Adipocyte (in vitro differentiated cells): ENCODE results near the gene NCBP2L.
"Not testable (repeated sequence)": the region's sequence is repeated elsewhere in the genome, so short reads cannot be mapped to it uniquely, and the experiment has no call there.

Experiments
- DNase-seq: peaks from one replicate; pipeline ENCODE4 v3.0.0-alpha.2; 2015; ENCODE audit warnings: low read depth
- H3K27me3 ChIP-seq: replicated peaks from 2 replicates; pipeline ENCODE4 v1.7.0; 2013; ENCODE audit warnings: mild to moderate bottlenecking, low read length, moderate library complexity; ENCODE audit not compliant: control insufficient read depth, insufficient read depth
- H3K36me3 ChIP-seq: 2 replicates; pipeline ENCODE4 v1.7.0; 2013; ENCODE audit warnings: low read length, mild to moderate bottlenecking, moderate library complexity; ENCODE audit not compliant: control insufficient read depth, insufficient read depth, severe bottlenecking
- H3K4me1 ChIP-seq: 2 replicates; pipeline ENCODE4 v1.7.0; 2013; ENCODE audit warnings: mild to moderate bottlenecking, low read length, moderate library complexity; ENCODE audit not compliant: control insufficient read depth, insufficient read depth
- H3K4me3 ChIP-seq: 2 replicates; pipeline ENCODE4 v1.7.0; 2013; ENCODE audit warnings: mild to moderate bottlenecking, low read length, moderate library complexity
- H3K9ac ChIP-seq: 2 replicates; pipeline ENCODE4 v1.7.0; 2013; ENCODE audit warnings: mild to moderate bottlenecking, low read length, moderate library complexity
- H3K9me3 ChIP-seq: 2 replicates; pipeline ENCODE4 v1.7.0; 2013; ENCODE audit warnings: mild to moderate bottlenecking, low read length, moderate library complexity; ENCODE audit not compliant: control insufficient read depth

Gene NCBP2L

DNA sequence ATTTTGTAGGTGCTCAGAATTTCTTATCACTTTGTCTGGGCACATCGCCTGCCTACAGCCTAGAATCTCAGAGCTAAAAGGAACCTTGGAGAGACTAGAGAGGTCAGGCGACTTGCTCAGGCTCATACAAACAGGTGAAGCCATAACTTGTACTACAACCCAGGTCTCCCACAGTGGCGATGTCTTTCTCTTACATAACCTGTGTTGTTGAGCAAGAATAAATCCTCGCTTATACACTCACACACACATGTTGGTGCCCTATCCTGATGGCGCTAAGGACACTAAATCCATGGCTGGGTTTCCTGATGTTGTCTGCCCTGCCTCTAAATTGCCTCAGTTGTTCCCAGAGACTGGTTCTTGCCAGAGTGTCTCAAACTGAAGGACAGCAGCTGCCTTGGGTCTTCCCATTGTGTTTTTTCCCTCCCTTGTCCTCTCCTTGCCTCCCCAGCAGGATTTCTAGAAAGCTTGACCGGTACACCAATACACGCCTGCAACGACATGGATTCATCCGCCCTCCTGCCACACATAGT, 3.6 kb upstream of the NCBP2L start:
- no peak overlapping the region for H3K4me3 ChIP-seq
- H3K9me3 ChIP-seq, result peaks cover 7% of the 10 kb centered on the region
- H3K9ac ChIP-seq, result no peak overlapping the region
- H3K36me3 ChIP-seq, result no peaks in the 10 kb centered on the region
- H3K4me1 ChIP-seq, result peaks cover 12% of the 10 kb centered on the region
- H3K27me3 ChIP-seq, result peaks cover 42% of the 10 kb centered on the region
- DNase-seq, result no peak

DNA sequence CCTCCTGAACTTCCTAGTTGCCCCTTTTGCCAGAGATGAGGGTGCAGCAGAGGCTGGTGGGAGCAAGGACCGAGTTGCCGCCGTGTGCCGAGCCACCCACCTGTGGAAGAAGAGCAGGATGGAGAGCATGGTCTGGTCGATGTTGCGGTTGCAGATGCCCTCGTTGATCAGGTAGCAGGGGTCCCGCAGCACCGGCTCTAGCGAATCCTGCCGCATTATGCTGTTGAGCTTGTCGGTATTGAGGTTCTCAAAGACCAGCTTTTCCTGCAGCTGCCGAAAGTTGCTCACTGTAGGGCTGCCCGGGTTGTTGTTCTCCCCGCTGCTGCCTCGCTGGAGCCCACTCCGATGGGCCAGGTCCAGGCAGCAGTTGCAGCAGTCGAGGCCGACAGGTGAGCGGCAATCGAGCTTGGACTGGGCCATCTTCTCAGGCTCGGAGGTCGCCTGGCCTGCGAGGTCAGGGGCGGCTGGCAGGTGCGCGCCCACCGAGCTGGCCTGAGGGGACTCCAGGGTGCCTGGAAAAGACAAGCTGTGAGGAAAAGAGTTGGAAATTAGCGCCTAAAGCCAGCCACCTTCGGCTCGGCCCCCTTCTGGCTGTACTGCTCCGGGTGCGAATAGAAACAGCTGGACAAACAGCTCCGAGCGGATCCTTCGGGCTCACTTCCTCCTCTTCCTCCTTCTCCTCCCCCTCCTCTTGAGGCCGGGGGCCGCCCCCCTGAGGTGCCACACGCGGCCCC, 2.4 kb upstream of the NCBP2L start:
- DNase-seq, result peak; percentile 3
- peak overlapping the region; percentile 84 for H3K9ac ChIP-seq
- H3K4me3 ChIP-seq, result peak overlapping the region; percentile 80
- peaks cover 7% of the 10 kb centered on the region for H3K9me3 ChIP-seq
- no peaks in the 10 kb centered on the region for H3K36me3 ChIP-seq
- peaks cover 40% of the 10 kb centered on the region for H3K27me3 ChIP-seq
- peaks cover 12% of the 10 kb centered on the region for H3K4me1 ChIP-seq

DNA sequence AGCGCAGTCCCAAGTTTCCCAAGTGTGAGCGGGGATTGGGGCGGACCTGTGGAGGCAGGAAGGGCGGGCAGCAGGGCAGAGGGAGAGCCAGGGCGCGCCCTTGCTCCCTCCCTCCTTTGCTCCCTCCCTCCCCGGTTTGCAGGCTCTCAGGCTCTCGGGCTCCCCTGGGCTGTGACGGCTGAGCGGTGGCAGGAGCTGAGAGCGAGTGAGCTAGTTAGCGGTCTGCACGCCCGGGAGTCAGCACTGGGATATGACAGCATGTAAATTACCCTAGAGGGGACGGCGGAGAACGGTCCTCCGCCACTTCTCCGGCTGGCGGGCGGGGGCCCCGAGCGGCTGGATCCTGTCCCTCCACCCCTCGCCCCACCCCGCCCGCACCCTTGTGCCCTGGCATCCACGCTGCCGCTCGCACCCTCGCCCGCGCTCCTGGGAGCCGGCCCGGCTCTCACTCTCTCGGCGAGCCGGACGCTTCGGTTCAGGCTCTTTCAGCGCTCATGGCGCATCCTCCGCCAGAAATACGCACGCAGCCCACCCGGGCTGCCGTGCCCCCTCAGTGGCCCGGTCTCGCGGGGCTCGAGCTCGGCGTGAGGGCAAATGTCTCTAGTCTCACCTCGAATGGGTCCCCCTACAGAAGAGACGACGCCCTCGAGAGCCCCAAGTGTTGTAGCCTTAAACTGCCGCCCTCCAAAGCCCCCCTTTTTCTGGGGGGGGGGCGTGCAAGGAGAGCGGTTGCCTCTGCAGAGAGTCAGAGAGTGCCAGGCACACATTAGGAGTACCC, 1.6 kb upstream of the NCBP2L start, which contains the start of gene TSC22D3:
Gene TSC22D3 (minus strand): TSS at position 54 of the 778 bp plus-strand sequence. CDS start 368 bp downstream, outside the sequence.
- Histone ChIP-seq H3K9me3 (peaks cover 7% of the 10 kb centered on the region), H3K9ac (peak within 1 kb of the TSS; percentile 84), H3K27me3 (peaks cover 34% of the 10 kb centered on the region), H3K36me3 (no peaks in the 10 kb centered on the region), H3K4me1 (peaks cover 12% of the 10 kb centered on the region), H3K4me3 (peak within 1 kb of the TSS; percentile 80)
- peak; percentile 79 for DNase-seq

DNA sequence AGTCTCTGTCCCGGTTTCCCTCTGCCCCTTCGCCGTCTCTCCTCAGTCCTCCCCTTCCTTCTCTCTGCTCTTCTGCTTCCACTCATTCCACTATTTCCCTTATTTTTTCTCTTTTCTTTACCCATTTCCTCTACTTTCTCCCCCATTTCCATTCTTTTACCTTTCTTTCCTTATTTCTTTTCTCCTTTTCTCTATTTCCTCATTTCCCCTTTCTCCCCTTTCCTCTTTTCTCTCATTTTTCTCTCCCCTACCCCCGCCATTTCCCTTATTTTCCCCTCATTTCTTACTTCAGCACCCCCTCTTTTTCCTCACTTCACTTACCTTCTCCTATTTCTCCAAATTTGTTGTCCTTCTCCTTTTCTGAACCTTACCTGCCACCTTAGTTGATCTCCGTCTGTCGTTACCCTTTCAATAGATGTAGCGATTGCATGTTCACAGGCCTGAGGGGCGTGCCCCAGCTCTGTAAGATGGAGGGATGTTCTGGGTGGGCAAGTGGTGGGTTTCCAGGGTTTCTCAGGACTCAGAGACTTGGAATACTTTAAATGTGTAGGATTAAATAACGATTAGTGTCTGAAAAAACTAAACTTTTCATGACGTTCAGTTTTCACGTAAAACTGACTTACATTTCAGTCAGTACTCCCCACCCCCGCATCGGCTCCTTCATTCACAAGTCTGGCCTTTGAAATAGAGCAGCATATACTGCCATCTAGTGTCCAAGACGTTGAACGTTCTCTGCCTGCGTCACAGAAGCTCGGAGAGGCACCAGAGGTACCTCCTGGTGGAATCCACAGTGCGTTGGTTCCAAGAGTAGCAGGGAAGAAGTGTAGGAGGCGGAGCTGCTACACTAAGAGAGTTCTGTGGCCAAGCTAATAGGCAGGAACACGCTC, 641 bp upstream of the NCBP2L start:
- DNase-seq, result peak; percentile 93
- Histone ChIP-seq H3K9me3 (peaks cover 6% of the 10 kb centered on the region), H3K27me3 (peaks cover 31% of the 10 kb centered on the region), H3K4me1 (peaks cover 12% of the 10 kb centered on the region), H3K36me3 (no peaks in the 10 kb centered on the region), H3K9ac (peak overlapping the region; percentile 84), H3K4me3 (peak overlapping the region; percentile 80)

DNA sequence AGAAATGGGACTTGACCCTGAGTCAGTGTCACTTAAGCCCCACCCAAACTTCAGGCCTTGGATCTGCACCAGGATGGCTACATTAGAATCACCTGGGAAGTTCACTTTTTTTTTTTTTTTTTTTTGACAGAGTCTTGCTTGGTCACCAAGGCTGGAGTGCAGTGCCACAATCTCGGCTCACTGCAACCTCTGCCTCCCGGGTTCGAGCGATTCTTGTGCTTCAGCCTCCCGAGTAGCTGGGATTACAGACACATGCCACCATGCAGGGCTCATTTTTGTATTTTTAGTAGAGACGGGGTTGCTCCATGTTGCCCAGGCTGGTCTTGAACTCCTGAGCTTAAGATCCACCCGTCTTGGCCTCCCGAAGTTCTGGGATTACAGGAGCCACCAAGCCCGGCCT, 3.0 kb downstream of the NCBP2L start:
- Histone ChIP-seq H3K9ac (no peak overlapping the region), H3K27me3 (peaks cover 15% of the 10 kb centered on the region), H3K9me3 (no peaks in the 10 kb centered on the region), H3K4me3 (no peak overlapping the region), H3K4me1 (peaks cover 4% of the 10 kb centered on the region), H3K36me3 (no peaks in the 10 kb centered on the region)
- DNase-seq, result no peak

DNA sequence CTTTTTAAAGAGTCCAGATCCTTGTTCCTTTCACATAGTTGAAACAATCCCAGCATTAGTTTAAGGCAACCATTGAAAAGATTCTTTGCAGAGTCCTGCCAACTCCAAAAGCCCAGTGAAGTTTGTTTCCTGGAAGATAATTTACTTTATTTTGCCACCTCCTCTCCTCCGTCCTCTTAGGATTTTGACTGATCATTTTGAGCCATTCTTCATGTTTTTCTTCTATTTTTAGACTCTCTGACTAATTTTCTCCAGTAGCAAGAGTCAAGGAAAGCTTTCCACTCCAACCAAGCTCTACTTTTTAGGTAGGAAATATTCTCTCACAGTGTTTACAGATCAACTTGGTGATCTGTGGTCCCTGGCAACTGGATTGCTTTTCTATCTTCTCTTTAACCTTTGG, 10.3 kb downstream of the NCBP2L start:
- no peaks in the 10 kb centered on the region for H3K9me3 ChIP-seq
- H3K9ac ChIP-seq, result no peak overlapping the region
- peak; percentile 4 for DNase-seq
- H3K4me1 ChIP-seq, result peaks cover 15% of the 10 kb centered on the region
- no peaks in the 10 kb centered on the region for H3K36me3 ChIP-seq
- no peak overlapping the region for H3K4me3 ChIP-seq
- peaks cover 52% of the 10 kb centered on the region for H3K27me3 ChIP-seq

DNA sequence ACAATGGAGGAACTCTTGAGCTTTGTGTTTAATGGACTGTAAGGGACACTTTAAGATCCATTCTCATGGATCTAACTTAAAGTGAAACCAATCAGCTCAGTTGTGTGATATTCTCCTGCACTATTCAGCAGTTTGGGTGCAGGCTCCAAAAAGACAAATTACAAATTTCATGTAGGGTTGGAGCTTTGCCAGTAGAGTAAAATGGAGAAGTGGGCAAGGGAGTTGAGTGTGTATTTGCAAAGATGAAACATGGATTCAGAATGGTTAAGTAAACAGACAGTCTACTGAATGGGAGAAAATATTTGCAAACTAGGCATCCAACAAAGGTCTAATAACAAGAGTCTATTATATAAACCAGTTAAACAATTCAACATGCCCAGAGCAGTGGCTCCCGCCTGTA, 26.9 kb downstream of the NCBP2L start:
- Histone ChIP-seq H3K4me3 (no peak overlapping the region), H3K4me1 (no peaks in the 10 kb centered on the region), H3K9ac (no peak overlapping the region), H3K27me3 (peaks cover 10% of the 10 kb centered on the region), H3K36me3 (no peaks in the 10 kb centered on the region), H3K9me3 (peaks cover 26% of the 10 kb centered on the region)
- DNase-seq, result no peak

DNA sequence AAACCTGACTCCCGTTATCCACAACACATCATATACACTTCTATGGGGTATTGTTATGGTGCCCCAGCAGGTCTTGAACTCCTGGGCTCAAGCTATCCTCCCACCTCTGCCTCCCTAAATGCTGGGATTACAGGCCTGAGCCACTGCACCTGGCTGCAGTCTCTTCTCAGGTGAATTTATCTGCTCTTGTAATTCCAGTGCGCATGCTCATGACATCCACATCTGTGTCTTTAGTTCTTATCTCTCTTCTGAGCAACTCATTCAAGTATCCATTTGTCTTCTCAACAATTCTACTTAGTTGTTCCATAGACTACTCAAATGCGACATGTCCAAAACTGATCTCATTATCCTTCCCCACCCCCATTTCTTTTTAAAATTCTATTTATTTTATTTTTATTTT, 27.6 kb downstream of the NCBP2L start:
- H3K4me3 ChIP-seq, result no peak overlapping the region
- H3K4me1 ChIP-seq, result no peaks in the 10 kb centered on the region
- peaks cover 25% of the 10 kb centered on the region for H3K9me3 ChIP-seq
- H3K27me3 ChIP-seq, result peaks cover 7% of the 10 kb centered on the region
- H3K36me3 ChIP-seq, result no peaks in the 10 kb centered on the region
- DNase-seq, result no peak
- no peak overlapping the region for H3K9ac ChIP-seq

DNA sequence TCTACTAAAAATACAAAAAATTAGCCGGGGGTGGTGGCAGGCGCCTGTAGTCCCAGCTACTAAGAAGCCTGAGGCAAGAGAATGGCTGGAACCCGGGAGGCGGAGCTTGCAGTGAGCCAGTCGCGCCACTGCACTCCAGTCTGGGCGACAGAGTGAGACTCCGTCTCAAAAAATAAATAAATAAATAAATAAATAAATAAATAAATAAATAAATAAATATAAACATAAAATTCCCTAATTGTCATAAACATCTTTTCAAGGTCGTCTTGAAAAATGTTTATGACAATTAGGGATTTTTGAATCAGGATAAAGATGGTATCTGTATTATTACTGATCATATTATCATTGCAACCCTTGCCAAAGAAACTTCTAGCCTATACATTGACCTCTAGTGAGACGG, 32.5 kb downstream of the NCBP2L start:
- H3K27me3 ChIP-seq, result peaks cover 18% of the 10 kb centered on the region
- not testable (repeated sequence) for H3K4me1 ChIP-seq, H3K36me3 ChIP-seq, DNase-seq, H3K9me3 ChIP-seq, H3K4me3 ChIP-seq, H3K9ac ChIP-seq

DNA sequence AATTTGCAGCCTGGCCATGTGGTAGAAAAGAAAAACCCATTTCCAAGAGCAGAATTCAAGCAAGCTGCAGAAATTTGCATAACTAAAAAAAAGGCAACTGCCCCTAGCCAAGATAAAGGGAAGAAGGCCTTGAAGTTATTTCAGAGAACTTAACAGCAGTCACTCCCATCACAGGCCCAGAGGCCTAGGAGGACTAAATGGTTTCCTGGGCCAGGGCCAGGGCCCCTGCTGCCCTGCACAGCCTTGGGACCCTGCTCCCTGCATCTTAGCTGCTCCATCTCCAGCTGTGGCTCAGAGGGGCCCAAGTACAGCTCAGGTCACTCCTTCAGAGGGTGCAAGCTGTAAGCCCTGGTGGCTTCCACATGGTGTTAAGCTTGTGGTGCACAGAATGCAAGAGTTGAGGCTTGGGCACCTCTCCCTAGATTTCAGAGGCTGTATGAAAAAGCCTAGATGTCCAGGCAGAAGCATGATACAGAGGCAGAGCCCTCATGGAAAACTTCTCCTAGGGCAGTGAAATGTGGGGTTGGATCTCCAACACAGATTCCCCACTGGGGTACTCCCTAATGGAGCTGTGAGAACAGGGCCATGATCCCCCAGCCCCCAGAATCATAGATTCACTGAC, 41.5 kb downstream of the NCBP2L start:
- no peak overlapping the region for H3K4me3 ChIP-seq
- no peaks in the 10 kb centered on the region for H3K36me3 ChIP-seq
- no peaks in the 10 kb centered on the region for H3K4me1 ChIP-seq
- H3K27me3 ChIP-seq, result peaks cover 12% of the 10 kb centered on the region
- no peak for DNase-seq
- no peak overlapping the region for H3K9ac ChIP-seq
- peaks cover 37% of the 10 kb centered on the region for H3K9me3 ChIP-seq
